Liver (tissue), 9 donors: ENCODE measurements around the gene WRAP73. TPM values are rescaled to one million over a fixed set of nuclear protein-coding genes. Genes with fewer than 3 reads are reported as not detected.

Experiments
- DNase-seq: peaks from one replicate; pipeline ENCODE4 v3.0.0-alpha.2; 2017; ENCODE audit warnings: low spot score
- H3K27ac ChIP-seq, 2 donors: one replicate each; pipeline ENCODE4 v1.7.0; 2013; ENCODE audit warnings: inconsistent platforms in 2 of 2, low read length in 2 of 2, control low read depth in 1 of 2, low read depth in 1 of 2, mild to moderate bottlenecking in 1 of 2
- H3K27me3 ChIP-seq, 4 donors: one replicate each; pipeline versions ENCODE4 v1.6.1 to v1.7.0; 2013; ENCODE audit warnings: low read length in 3 of 4, inconsistent platforms in 1 of 4, mild to moderate bottlenecking in 1 of 4, moderate library complexity in 1 of 4; ENCODE audit not compliant: control insufficient read depth in 4 of 4, insufficient read depth in 4 of 4
- H3K36me3 ChIP-seq, 4 donors: one replicate each; pipeline versions ENCODE4 v1.6.1 to v1.7.0; 2013; ENCODE audit warnings: low read length in 3 of 4, mild to moderate bottlenecking in 3 of 4, low read depth in 1 of 4, moderate library complexity in 1 of 4; ENCODE audit not compliant: control insufficient read depth in 4 of 4, insufficient read depth in 3 of 4
- H3K4me1 ChIP-seq, 4 donors: one replicate each; pipeline versions ENCODE4 v1.6.1 to v1.7.0; 2013; ENCODE audit warnings: low read length in 3 of 4, mild to moderate bottlenecking in 3 of 4, moderate library complexity in 1 of 4; ENCODE audit not compliant: control insufficient read depth in 4 of 4, insufficient read depth in 4 of 4
- H3K4me3 ChIP-seq, 3 donors: one replicate each; pipeline versions ENCODE4 v1.6.1 to v1.7.0; 2013; ENCODE audit warnings: low read length in 3 of 3, control low read depth in 1 of 3, low read depth in 1 of 3, mild to moderate bottlenecking in 1 of 3
- H3K9ac ChIP-seq, 2 donors: one replicate each; pipeline ENCODE4 v1.7.0; 2013; ENCODE audit warnings: low read length in 2 of 2, mild to moderate bottlenecking in 2 of 2, moderate library complexity in 2 of 2, control low read depth in 1 of 2, low read depth in 1 of 2
- H3K9me3 ChIP-seq, 4 donors: one replicate each; pipeline versions ENCODE4 v1.6.1 to v1.7.0; 2013; ENCODE audit warnings: low read length in 3 of 4; ENCODE audit not compliant: control insufficient read depth in 4 of 4
- EGR1 ChIP-seq, 2 donors: IDR thresholded peaks; 2 replicates each; pipeline ENCODE4 v1.6.1; 2016 to 2018; ENCODE audit warnings: antibody characterized with exemption in 2 of 2, low read depth in 2 of 2
- HNF4G ChIP-seq: IDR thresholded peaks from 2 replicates; pipeline ENCODE4 v1.6.1; 2016; ENCODE audit warnings: antibody characterized with exemption
- JUND ChIP-seq, 2 donors: IDR thresholded peaks; 2 replicates each; pipeline ENCODE4 v1.6.1; 2016; ENCODE audit warnings: antibody characterized with exemption in 2 of 2
- RAD21 ChIP-seq, 2 donors: IDR thresholded peaks; 2 replicates each; pipeline ENCODE4 v1.6.1; 2016; ENCODE audit warnings: antibody characterized with exemption in 2 of 2, mild to moderate bottlenecking in 2 of 2
- RXRA ChIP-seq, 2 donors: IDR thresholded peaks; 2 replicates each; pipeline ENCODE4 v1.6.1; 2017 to 2018; ENCODE audit warnings: antibody characterized with exemption in 2 of 2, mild to moderate bottlenecking in 1 of 2
- SP1 ChIP-seq: IDR thresholded peaks from 2 replicates; pipeline ENCODE4 v1.6.1; 2018; ENCODE audit warnings: antibody characterized with exemption, mild to moderate bottlenecking
- TAF1 ChIP-seq: conservative IDR thresholded peaks from 2 replicates; pipeline ENCODE4 v1.6.1; 2016; ENCODE audit warnings: antibody characterized with exemption, mild to moderate bottlenecking
- YY1 ChIP-seq: IDR thresholded peaks from 2 replicates; pipeline ENCODE4 v1.6.1; 2016; ENCODE audit warnings: antibody characterized with exemption, mild to moderate bottlenecking
- WGBS: extraction: QIAGEN DNeasy Blood & Tissue Kit; methylation state at CpG from one replicate; pipeline ENCODE4 v1.1.7; 2013; 5-methylcytosine and 5-hydroxymethylcytosine counted together
- polyA plus RNA-seq, 2 donors: library from polyadenylated mRNA; stranded (reverse) in 1 of 2; unstranded in 1 of 2; fragments of 200-250 nt in 1 of 2; fragments of >200 nt in 1 of 2; fragmentation: Nextera tagmentation in 1 of 2; extraction: Ambion mirVana in 1 of 2; gene quantifications; one replicate each; pipeline versions ENCODE4 v1.2.1 to v1.2.3, GENCODE V29; 2013 to 2015
- total RNA-seq, 2 donors: library from RNA; depleted of rRNA; stranded (reverse); fragments of >200 nt; gene quantifications; one replicate each; pipeline ENCODE4 v1.2.3, GENCODE V29; 2014
- TF ChIP-seq, protein P1 (sequence below): IDR thresholded peaks from 2 replicates; pipeline ENCODE4 v1.6.1; 2016; ENCODE audit warnings: antibody characterized with exemption
- TF ChIP-seq, protein P2 (sequence below): fragments of 150-350 bp; IDR thresholded peaks from 2 replicates; pipeline ENCODE4 v1.5.1; 2017; ENCODE audit warnings: improper control_type of control experiment, low read depth, low read length; ENCODE audit not compliant: missing input control
- TF ChIP-seq, protein P3 (sequence below): IDR thresholded peaks from 2 replicates; pipeline ENCODE4 v1.6.1; 2016; ENCODE audit warnings: antibody characterized with exemption, mild to moderate bottlenecking
- donor health status: healthy.
- donor health status: healthy.
- donor health status: healthy.
- donor health status: healthy.
- donor health status: healthy.

WRAP73 gene
- total and polyA plus RNA-seq, 4 donors: 7.6 to 14.6 (median 10.0) TPM

DNA sequence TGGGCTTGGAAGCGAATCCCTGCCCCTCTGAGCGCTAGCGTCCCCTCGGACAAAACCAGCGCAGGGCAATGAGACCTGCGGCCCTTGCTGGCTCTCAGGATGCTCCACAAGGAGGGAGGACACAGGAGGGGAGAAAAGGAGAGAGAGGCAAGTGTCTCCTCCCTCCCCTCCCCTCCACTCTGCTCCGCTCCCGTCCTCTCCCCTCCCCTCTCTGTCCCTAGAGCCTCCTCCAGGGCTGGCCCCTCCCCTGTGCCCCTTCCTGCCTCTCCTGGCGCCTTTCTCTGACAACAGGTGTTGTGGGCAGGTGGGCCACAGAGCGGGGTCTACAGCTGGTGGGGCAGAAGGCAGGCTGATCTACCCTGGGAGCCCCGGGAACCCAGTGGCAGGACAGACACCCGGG is 37.6 kb upstream of the WRAP73 start (continued):
- no peak for TF ChIP-seq SP1
- TF ChIP-seq JUND (IDR thresholded peaks at IDR 0.05): no peak

DNA sequence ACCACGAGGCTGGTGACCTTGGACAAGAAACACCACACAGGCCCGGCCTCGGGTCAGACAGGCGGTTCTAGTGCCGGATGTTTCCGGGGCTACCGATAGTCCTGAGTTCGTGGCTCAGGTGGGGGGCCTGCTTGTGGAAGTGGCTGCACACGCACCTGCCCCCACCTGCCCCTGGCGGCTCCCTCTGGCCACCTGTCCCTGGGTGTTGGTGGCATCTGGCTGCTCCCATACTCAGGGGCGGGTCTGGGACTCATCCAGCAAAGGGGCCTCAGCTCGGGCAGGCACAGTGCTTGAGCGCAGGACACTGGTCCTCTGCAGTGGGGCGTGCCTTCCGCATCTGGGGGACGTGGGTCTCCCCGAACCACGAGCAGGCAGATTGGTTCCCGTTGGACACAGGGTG is 36.0 kb upstream of the WRAP73 start:
- no peak for DNase-seq
- 94% methylated on average over 19 of the region's 19 CpGs for WGBS
- TF ChIP-seq, protein P1, sequence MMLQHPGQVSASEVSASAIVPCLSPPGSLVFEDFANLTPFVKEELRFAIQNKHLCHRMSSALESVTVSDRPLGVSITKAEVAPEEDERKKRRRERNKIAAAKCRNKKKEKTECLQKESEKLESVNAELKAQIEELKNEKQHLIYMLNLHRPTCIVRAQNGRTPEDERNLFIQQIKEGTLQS: no peak
- TF ChIP-seq RAD21 (IDR thresholded peaks at IDR 0.05) (no peak), YY1 (no peak), SP1 (no peak), RXRA (IDR thresholded peaks at IDR 0.05) (no peak), EGR1 (IDR thresholded peaks at IDR 0.05; ENCODE audit: low read depth in 2 of 2) (no peak)
- TF ChIP-seq, protein P2, sequence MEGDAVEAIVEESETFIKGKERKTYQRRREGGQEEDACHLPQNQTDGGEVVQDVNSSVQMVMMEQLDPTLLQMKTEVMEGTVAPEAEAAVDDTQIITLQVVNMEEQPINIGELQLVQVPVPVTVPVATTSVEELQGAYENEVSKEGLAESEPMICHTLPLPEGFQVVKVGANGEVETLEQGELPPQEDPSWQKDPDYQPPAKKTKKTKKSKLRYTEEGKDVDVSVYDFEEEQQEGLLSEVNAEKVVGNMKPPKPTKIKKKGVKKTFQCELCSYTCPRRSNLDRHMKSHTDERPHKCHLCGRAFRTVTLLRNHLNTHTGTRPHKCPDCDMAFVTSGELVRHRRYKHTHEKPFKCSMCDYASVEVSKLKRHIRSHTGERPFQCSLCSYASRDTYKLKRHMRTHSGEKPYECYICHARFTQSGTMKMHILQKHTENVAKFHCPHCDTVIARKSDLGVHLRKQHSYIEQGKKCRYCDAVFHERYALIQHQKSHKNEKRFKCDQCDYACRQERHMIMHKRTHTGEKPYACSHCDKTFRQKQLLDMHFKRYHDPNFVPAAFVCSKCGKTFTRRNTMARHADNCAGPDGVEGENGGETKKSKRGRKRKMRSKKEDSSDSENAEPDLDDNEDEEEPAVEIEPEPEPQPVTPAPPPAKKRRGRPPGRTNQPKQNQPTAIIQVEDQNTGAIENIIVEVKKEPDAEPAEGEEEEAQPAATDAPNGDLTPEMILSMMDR: no peak
- TF ChIP-seq, protein P3, sequence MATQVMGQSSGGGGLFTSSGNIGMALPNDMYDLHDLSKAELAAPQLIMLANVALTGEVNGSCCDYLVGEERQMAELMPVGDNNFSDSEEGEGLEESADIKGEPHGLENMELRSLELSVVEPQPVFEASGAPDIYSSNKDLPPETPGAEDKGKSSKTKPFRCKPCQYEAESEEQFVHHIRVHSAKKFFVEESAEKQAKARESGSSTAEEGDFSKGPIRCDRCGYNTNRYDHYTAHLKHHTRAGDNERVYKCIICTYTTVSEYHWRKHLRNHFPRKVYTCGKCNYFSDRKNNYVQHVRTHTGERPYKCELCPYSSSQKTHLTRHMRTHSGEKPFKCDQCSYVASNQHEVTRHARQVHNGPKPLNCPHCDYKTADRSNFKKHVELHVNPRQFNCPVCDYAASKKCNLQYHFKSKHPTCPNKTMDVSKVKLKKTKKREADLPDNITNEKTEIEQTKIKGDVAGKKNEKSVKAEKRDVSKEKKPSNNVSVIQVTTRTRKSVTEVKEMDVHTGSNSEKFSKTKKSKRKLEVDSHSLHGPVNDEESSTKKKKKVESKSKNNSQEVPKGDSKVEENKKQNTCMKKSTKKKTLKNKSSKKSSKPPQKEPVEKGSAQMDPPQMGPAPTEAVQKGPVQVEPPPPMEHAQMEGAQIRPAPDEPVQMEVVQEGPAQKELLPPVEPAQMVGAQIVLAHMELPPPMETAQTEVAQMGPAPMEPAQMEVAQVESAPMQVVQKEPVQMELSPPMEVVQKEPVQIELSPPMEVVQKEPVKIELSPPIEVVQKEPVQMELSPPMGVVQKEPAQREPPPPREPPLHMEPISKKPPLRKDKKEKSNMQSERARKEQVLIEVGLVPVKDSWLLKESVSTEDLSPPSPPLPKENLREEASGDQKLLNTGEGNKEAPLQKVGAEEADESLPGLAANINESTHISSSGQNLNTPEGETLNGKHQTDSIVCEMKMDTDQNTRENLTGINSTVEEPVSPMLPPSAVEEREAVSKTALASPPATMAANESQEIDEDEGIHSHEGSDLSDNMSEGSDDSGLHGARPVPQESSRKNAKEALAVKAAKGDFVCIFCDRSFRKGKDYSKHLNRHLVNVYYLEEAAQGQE: no peak
- Histone ChIP-seq H3K27ac (no peak overlapping the region), H3K4me1 (no peaks in the 10 kb centered on the region), H3K9ac (no peak overlapping the region), H3K27me3 (no peaks in the 10 kb centered on the region), H3K4me3 (no peak overlapping the region), H3K36me3 (no peaks in the 10 kb centered on the region), H3K9me3 (no peaks in the 10 kb centered on the region)

DNA sequence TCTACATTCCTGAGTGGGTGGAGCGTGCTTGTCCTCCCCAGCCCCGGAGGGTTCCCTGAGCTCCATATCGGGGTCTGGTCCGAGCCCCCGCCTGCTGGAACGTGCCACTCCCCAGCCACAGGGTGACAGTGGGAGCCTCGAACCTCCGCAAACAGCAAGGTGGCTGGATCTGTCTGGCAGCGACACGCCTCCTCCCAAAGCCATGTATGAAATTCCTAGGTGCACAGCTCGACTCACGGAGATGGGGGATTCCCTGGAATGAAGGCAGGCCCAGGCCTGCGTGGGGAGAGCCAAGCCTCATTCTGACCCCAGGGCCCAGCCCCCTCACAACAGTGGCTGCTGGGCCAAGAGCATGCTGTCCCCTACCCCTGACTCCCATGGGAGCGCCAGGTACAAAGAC is 35.3 kb upstream of the WRAP73 start:
- 86% methylated on average over 14 of the region's 14 CpGs for WGBS

More for the DNA sequence above, 35.3 kb upstream of the WRAP73 start:
- Histone ChIP-seq H3K27me3 (no peaks in the 10 kb centered on the region), H3K36me3 (no peaks in the 10 kb centered on the region), H3K4me3 (no peak overlapping the region), H3K9ac (no peak overlapping the region), H3K4me1 (no peaks in the 10 kb centered on the region), H3K9me3 (no peaks in the 10 kb centered on the region), H3K27ac (no peak overlapping the region)
- TF ChIP-seq SP1: no peak
- no peak for TF ChIP-seq TAF1
- TF ChIP-seq, protein P1: no peak
- no peak for TF ChIP-seq HNF4G
- TF ChIP-seq, protein P2: no peak
- no peak for TF ChIP-seq YY1
- no peak for TF ChIP-seq RXRA (IDR thresholded peaks at IDR 0.05)
- TF ChIP-seq RAD21 (IDR thresholded peaks at IDR 0.05): no peak
- TF ChIP-seq JUND (IDR thresholded peaks at IDR 0.05): no peak
- DNase-seq: no peak
